A549 (cell line): Measurements from ENCODE around the gene SKAP1.

Source experiments
- CEBPB ChIP-seq, 2 experiments: fragments of >200 bp in 1 of 2; sonication (Bioruptor Twin) in 1 of 2; formaldehyde crosslinking in 1 of 2; IDR thresholded peaks; 2 replicates each; pipeline ENCODE4 v1.6.1; 2012 to 2016
- CHD2 ChIP-seq: fragments of 150-350 bp; IDR thresholded peaks from 2 replicates; pipeline ENCODE4 v1.6.1; 2014; ENCODE audit warnings: low read length; ENCODE audit not compliant: partially characterized antibody
- CTCF ChIP-seq: fragments of >200 bp; sonication (Bioruptor Twin); formaldehyde crosslinking; IDR thresholded peaks from 3 replicates; pipeline ENCODE4 v1.5.1; 2016
- HEYL ChIP-seq: fragments of 250-450 bp; sonication (Bioruptor Pico); IDR thresholded peaks from 2 replicates; pipeline ENCODE4 v1.8.0; 2021; ENCODE audit warnings: mild to moderate bottlenecking, moderate library complexity
- JUNB ChIP-seq: fragments of >200 bp; sonication (Bioruptor Twin); formaldehyde crosslinking; IDR thresholded peaks from 2 replicates; pipeline ENCODE4 v1.6.1; 2016
- KDM1A ChIP-seq: fragments of 200-600 bp; sonication (generic); IDR thresholded peaks from 2 replicates; pipeline ENCODE4 v1.6.1; 2016; ENCODE audit warnings: low read depth, mild to moderate bottlenecking
- MAZ ChIP-seq: fragments of 150-350 bp; IDR thresholded peaks from 2 replicates; pipeline ENCODE4 v1.6.1; 2014; ENCODE audit warnings: antibody characterized with exemption, low read depth, low read length, borderline replicate concordance
- PBX3 ChIP-seq: IDR thresholded peaks from 2 replicates; pipeline ENCODE4 v1.6.1; 2012
- ZFP36 ChIP-seq: fragments of 450-650 bp; IDR thresholded peaks from 2 replicates; pipeline ENCODE4 v1.6.1; 2014; ENCODE audit warnings: borderline replicate concordance; ENCODE audit not compliant: partially characterized antibody

GRCh38 chr17:48104440-48104839 is 325.6 kb downstream of the SKAP1 start:
- no peak for TF ChIP-seq CTCF
- TF ChIP-seq CEBPB (IDR thresholded peaks at IDR 0.05): no peak
- no peak for TF ChIP-seq JUNB
- no peak for TF ChIP-seq KDM1A
- no peak for TF ChIP-seq PBX3
- no peak for TF ChIP-seq MAZ
- no peak for TF ChIP-seq HEYL
- no peak for TF ChIP-seq ZFP36
- no peak for TF ChIP-seq CHD2
